Thoracic aorta (tissue), 2 donors: ENCODE data around the gene TRAF2. TPM values are rescaled to one million over a fixed set of nuclear protein-coding genes. Genes with fewer than 3 reads are reported as not detected.
A peak's percentile ranks its signal among the peaks of the same experiment; 100 is the strongest.
"Not testable (repeated sequence)": the region's sequence is repeated elsewhere in the genome, so short reads cannot be mapped to it uniquely, and the experiment has no call there.

ENCODE experiments used
- ATAC-seq: fragments of 150-250 bp; one replicate; pipeline ENCODE4 v1.8.0; 2017; ENCODE audit warnings: low read depth; ENCODE audit not compliant: insufficient number of reproducible peaks, low FRiP score
- DNase-seq: peaks from one replicate; pipeline ENCODE4 v3.0.0-alpha.2; 2020; ENCODE audit warnings: low spot score
- H3K27ac ChIP-seq, 2 donors: fragments of 200-600 bp; sonication (generic); 1 replicate in 1 of 2; 2 replicates in 1 of 2; pipeline ENCODE4 v1.5.1; 2016; ENCODE audit warnings: mild to moderate bottlenecking in 2 of 2, moderate library complexity in 2 of 2
- H3K27me3 ChIP-seq: fragments of 200-600 bp; sonication (generic); replicated peaks from 2 replicates; pipeline ENCODE4 v1.6.0; 2016; ENCODE audit warnings: mild to moderate bottlenecking; ENCODE audit not compliant: insufficient read depth
- H3K36me3 ChIP-seq: fragments of 200-600 bp; sonication (generic); one replicate; pipeline ENCODE4 v1.5.1; 2016
- H3K4me1 ChIP-seq, 2 donors: fragments of 200-600 bp; sonication (generic); 1 replicate in 1 of 2; 2 replicates in 1 of 2; pipeline versions ENCODE4 v1.5.1 to v1.6.0; 2016; ENCODE audit warnings: low read depth in 2 of 2, mild to moderate bottlenecking in 1 of 2; ENCODE audit not compliant: control insufficient read depth in 1 of 2
- H3K4me3 ChIP-seq: fragments of 200-600 bp; sonication (generic); 2 replicates; pipeline ENCODE4 v1.5.1; 2016; ENCODE audit warnings: mild to moderate bottlenecking
- H3K9me3 ChIP-seq: fragments of 200-600 bp; sonication (generic); 2 replicates; pipeline ENCODE4 v1.5.1; 2016
- CTCF ChIP-seq: fragments of 200-600 bp; sonication (generic); IDR thresholded peaks from one replicate; pipeline ENCODE4 v1.5.1; 2019; ENCODE audit warnings: antibody characterized with exemption
- total RNA-seq, 2 donors: library from RNA; depleted of rRNA; stranded (reverse); fragments of >200 nt; gene quantifications; one replicate each; pipeline versions ENCODE4 v1.1.0 to v1.2.3, GENCODE V29; 2016

The TRAF2 gene
- 10 to 100 TPM; 11.6 to 12.9 TPM for total RNA-seq

GRCh38 chr9:136885950-136886578, at the start of gene TRAF2:
TRAF2 (plus strand) TSS chr9:136886516; CDS start chr9:136898741, 12,225 bp downstream.
- H3K9me3 ChIP-seq = no peaks in the 10 kb centered on the region
- H3K4me3 ChIP-seq = peak within 1 kb of the TSS; percentile 74
- no peak for TF ChIP-seq CTCF
- peak within 1 kb of the TSS; percentile 29 to 56 for H3K27ac ChIP-seq
- H3K4me1 ChIP-seq = peaks cover 3 to 27% of the 10 kb centered on the region in 2 donors
- DNase-seq (peak; percentile 83), ATAC-seq (peak; percentile 97)
- no peaks in the 10 kb centered on the region for H3K36me3 ChIP-seq
- H3K27me3 ChIP-seq = no peaks in the 10 kb centered on the region

- ATAC-seq (no peak), DNase-seq (no peak)
- H3K4me3 ChIP-seq = no peak overlapping the region
- H3K27ac ChIP-seq = no peak overlapping the region
- TF ChIP-seq CTCF = no peak
- peaks cover 8% of the 10 kb centered on the region for H3K36me3 ChIP-seq
- H3K9me3 ChIP-seq = no peaks in the 10 kb centered on the region
- peaks cover 0 to 11% of the 10 kb centered on the region in 2 donors for H3K4me1 ChIP-seq
- H3K27me3 ChIP-seq = no peaks in the 10 kb centered on the region
Measured at GRCh38 chr9:136837146-136837855, 49.0 kb upstream of the TRAF2 start.

GRCh38 chr9:136837856-136838277, 48.4 kb upstream of the TRAF2 start:
- ATAC-seq, H3K36me3 ChIP-seq, H3K27ac ChIP-seq, DNase-seq, H3K4me3 ChIP-seq, H3K9me3 ChIP-seq, H3K27me3 ChIP-seq: not testable (repeated sequence)
- peaks cover 0 to 16% of the 10 kb centered on the region in 2 donors for H3K4me1 ChIP-seq

- DNase-seq = no peak
- Histone ChIP-seq H3K27ac (no peak overlapping the region), H3K4me1 (peaks cover 7 to 22% of the 10 kb centered on the region in 2 donors), H3K27me3 (no peaks in the 10 kb centered on the region), H3K36me3 (peaks cover 8% of the 10 kb centered on the region), H3K4me3 (no peak overlapping the region), H3K9me3 (no peaks in the 10 kb centered on the region)
- ATAC-seq = no peak
- TF ChIP-seq CTCF = no peak
Measured at GRCh38 chr9:136838314-136839228, 47.7 kb upstream of the TRAF2 start.

- TF ChIP-seq CTCF = no peak
- H3K9me3 ChIP-seq = no peaks in the 10 kb centered on the region
- DNase-seq (no peak), ATAC-seq (no peak)
- H3K27ac ChIP-seq = no peak overlapping the region
- no peak overlapping the region for H3K4me3 ChIP-seq
- peaks cover 5% of the 10 kb centered on the region for H3K27me3 ChIP-seq
- peaks cover 8% of the 10 kb centered on the region for H3K36me3 ChIP-seq
- peaks cover 11 to 31% of the 10 kb centered on the region in 2 donors for H3K4me1 ChIP-seq
Measured at GRCh38 chr9:136839229-136840139, 46.8 kb upstream of the TRAF2 start.
